SU-DHL-6 (cell line): ENCODE results near the gene CACFD1.
A peak's percentile ranks its signal among the peaks of the same experiment; 100 is the strongest.

Source experiments
- H2AFZ ChIP-seq: fragments of 200-600 bp; sonication (generic); 2 replicates; pipeline ENCODE4 v1.6.1; 2014; ENCODE audit warnings: low read depth, mild to moderate bottlenecking, moderate library complexity, mixed read lengths, antibody characterized with exemption, low read length; ENCODE audit not compliant: severe bottlenecking
- H3F3A ChIP-seq: fragments of 200-600 bp; shearing (Covaris generic); 2 replicates; pipeline ENCODE4 v1.6.0; 2016; ENCODE audit warnings: antibody characterized with exemption, mild to moderate bottlenecking; ENCODE audit not compliant: insufficient read depth
- H3K27ac ChIP-seq: fragments of 200-600 bp; sonication (generic); 2 replicates; pipeline ENCODE4 v1.5.1; 2016; ENCODE audit warnings: low read depth, mild to moderate bottlenecking, low read length, moderate library complexity, mixed read lengths
- H3K27me3 ChIP-seq: fragments of 200-600 bp; sonication (generic), shearing (Covaris generic); 2 replicates; pipeline ENCODE4 v1.6.0; 2014; ENCODE audit warnings: mild to moderate bottlenecking, low read length
- H3K36me3 ChIP-seq: fragments of 200-600 bp; sonication (generic); 2 replicates; pipeline ENCODE4 v1.6.1; 2014; ENCODE audit warnings: mild to moderate bottlenecking, low read length, mixed read lengths
- H3K4me2 ChIP-seq: fragments of 300-600, 200-600 bp; shearing (Covaris generic), sonication (generic); 2 replicates; pipeline ENCODE4 v1.6.0; 2014; ENCODE audit warnings: low read length, low read depth, mild to moderate bottlenecking; ENCODE audit not compliant: poor library complexity, severe bottlenecking
- H3K4me3 ChIP-seq: fragments of 200-600 bp; sonication (generic); 2 replicates; pipeline ENCODE4 v1.5.1; 2014; ENCODE audit warnings: antibody characterized with exemption, low read length, mild to moderate bottlenecking, mixed read lengths; ENCODE audit not compliant: insufficient read depth, poor library complexity, severe bottlenecking
- H3K79me2 ChIP-seq: fragments of 200-600 bp; sonication (generic); 2 replicates; pipeline ENCODE4 v1.6.1; 2014; ENCODE audit warnings: mild to moderate bottlenecking, low read length, moderate library complexity; ENCODE audit not compliant: insufficient read depth
- H3K9ac ChIP-seq: fragments of 200-600 bp; sonication (generic); 2 replicates; pipeline ENCODE4 v1.7.0; 2014; ENCODE audit warnings: mild to moderate bottlenecking, low read length
- H3K9me2 ChIP-seq: fragments of 200-600 bp; sonication (generic); replicated peaks from 2 replicates; pipeline ENCODE4 v1.6.1; 2014; ENCODE audit warnings: low read length; ENCODE audit not compliant: insufficient read depth
- H3K9me3 ChIP-seq: fragments of 200-600 bp; sonication (generic); 2 replicates; pipeline ENCODE4 v1.6.1; 2014; ENCODE audit warnings: low read length, mixed read lengths; ENCODE audit not compliant: insufficient read depth
- H4K20me1 ChIP-seq: fragments of 200-600 bp; sonication (generic); 2 replicates; pipeline ENCODE4 v1.6.1; 2014; ENCODE audit warnings: low read depth, mild to moderate bottlenecking, antibody characterized with exemption, low read length, moderate library complexity, mixed read lengths
- EZH2phosphoT487 ChIP-seq: fragments of 200-600 bp; sonication (generic), shearing (Covaris generic); conservative IDR thresholded peaks from 2 replicates; pipeline ENCODE4 v1.6.1; 2018; ENCODE audit warnings: mild to moderate bottlenecking, antibody characterized with exemption, low read length, moderate library complexity, mixed read lengths
- TF ChIP-seq, protein P1 (sequence below): fragments of 200-600 bp; sonication (generic); IDR thresholded peaks from one replicate; pipeline ENCODE4 v1.5.1; 2017; ENCODE audit warnings: antibody characterized with exemption, mild to moderate bottlenecking, low read length, moderate library complexity; ENCODE audit not compliant: insufficient read depth, poor library complexity, severe bottlenecking

CACFD1 gene

GRCh38 chr9:133419005-133419404 is 40.8 kb upstream of the CACFD1 start:
- TF ChIP-seq, protein P1, sequence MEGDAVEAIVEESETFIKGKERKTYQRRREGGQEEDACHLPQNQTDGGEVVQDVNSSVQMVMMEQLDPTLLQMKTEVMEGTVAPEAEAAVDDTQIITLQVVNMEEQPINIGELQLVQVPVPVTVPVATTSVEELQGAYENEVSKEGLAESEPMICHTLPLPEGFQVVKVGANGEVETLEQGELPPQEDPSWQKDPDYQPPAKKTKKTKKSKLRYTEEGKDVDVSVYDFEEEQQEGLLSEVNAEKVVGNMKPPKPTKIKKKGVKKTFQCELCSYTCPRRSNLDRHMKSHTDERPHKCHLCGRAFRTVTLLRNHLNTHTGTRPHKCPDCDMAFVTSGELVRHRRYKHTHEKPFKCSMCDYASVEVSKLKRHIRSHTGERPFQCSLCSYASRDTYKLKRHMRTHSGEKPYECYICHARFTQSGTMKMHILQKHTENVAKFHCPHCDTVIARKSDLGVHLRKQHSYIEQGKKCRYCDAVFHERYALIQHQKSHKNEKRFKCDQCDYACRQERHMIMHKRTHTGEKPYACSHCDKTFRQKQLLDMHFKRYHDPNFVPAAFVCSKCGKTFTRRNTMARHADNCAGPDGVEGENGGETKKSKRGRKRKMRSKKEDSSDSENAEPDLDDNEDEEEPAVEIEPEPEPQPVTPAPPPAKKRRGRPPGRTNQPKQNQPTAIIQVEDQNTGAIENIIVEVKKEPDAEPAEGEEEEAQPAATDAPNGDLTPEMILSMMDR: no peak
- no peak for TF ChIP-seq EZH2phosphoT487
- no peak overlapping the region; the same call in 1 of the 2 replicates for H3K9ac ChIP-seq

DNA sequence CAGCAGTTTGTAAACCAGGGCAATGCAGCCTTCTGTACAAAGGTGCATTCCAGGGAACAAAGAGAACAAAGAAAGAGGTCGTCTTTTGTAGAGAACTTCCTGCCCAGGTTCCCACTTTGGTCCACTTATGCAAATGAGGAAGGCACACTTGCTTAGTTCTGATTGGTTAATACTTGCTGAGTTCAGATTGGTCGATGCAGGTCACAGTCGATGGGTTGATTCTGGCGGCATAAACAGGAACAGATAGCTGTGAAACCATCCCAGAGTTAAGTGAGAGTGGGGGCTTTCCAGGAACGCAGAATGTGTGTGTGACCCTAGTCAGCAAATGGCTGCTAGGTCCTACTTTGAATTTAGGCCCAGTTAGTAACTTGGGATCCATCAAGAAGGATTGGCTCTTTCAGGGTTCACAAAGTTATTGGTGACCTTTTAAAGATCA is 39.4 kb upstream of the CACFD1 start:
- TF ChIP-seq EZH2phosphoT487: no peak

More at GRCh38 chr9:133419005-133419404, 40.8 kb upstream of the CACFD1 start:
- no peaks in the 10 kb centered on the region for H3K9me3 ChIP-seq
- H3K4me2 ChIP-seq: peak overlapping the region; percentile 64
- no peaks in the 10 kb centered on the region for H3F3A ChIP-seq
- no peaks in the 10 kb centered on the region for H3K27me3 ChIP-seq
- H2AFZ ChIP-seq: no peak overlapping the region
- H3K9me2 ChIP-seq: no peaks in the 10 kb centered on the region
- H4K20me1 ChIP-seq: no peaks in the 10 kb centered on the region
- H3K27ac ChIP-seq: no peak overlapping the region
- H3K79me2 ChIP-seq: peaks cover 36% of the 10 kb centered on the region
- no peak overlapping the region for H3K4me3 ChIP-seq
- H3K36me3 ChIP-seq: peaks cover 4% of the 10 kb centered on the region; the same call in 1 of the 2 replicates

DNA sequence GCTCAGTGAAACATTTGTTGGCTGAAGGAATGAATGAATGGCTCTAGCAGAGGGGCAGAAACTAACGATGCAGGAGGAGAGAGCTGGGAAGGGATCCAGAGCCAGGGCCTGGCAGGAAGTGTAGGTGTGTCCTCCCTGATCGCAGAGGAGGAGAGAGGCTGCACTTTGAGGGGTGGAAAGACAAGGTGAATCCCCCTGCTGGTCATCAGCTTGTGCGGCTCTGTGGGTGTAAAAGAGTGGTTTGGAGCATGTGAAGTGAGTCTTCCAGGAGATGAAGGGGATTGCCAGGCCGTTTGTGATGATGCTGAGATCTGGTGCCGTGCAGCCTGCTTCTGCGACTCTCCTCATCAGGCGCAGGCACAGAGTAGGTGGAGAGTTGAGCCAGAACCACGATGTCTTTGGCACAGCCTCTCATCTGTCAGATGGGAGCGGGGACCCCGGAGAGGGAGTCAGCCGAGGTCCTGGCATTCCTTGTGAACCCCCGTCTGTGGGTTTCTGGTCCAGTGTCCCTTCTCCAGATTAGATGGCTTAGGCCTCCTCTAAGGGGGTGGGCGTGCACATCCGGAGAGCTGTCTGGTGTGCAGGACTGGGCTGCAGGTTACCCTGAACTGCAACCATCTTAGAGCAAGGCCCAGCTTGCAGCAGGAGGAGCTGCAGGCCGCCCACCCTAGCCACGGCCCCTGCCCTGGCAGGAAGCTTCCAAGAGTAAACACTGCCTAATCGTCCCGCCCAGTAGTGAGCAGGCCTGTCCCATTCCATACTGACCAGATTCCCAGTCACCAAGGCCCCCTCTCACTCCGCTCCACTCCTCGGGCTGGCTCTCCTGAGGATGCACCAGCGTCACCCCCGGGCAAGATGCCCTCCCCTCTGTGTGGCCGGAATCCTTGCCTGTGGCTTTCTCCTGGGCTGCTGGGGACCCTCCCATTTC is 37.9 kb upstream of the CACFD1 start, which contains the start of gene ADAMTS13:
Gene ADAMTS13, plus strand, starts transcription at position 753 of the 928 bp plus-strand sequence. Its CDS starts 77 bp downstream, at position 830.
- Histone ChIP-seq H3K9me3 (no peaks in the 10 kb centered on the region), H3K4me2 (no peak within 1 kb of the TSS), H3K27ac (no peak within 1 kb of the TSS), H3K9ac (no peak within 1 kb of the TSS), H2AFZ (no peak within 1 kb of the TSS), H3K36me3 (no peaks in the 10 kb centered on the region), H3K9me2 (no peaks in the 10 kb centered on the region), H3F3A (no peaks in the 10 kb centered on the region), H3K4me3 (no peak within 1 kb of the TSS), H3K79me2 (peaks cover 9% of the 10 kb centered on the region), H3K27me3 (no peaks in the 10 kb centered on the region), H4K20me1 (no peaks in the 10 kb centered on the region)
- no peak for TF ChIP-seq EZH2phosphoT487
- TF ChIP-seq, protein P1: no peak

More for the DNA sequence above, 39.4 kb upstream of the CACFD1 start:
- no peak overlapping the region for H3K4me3 ChIP-seq
- no peaks in the 10 kb centered on the region for H3K9me3 ChIP-seq
- H2AFZ ChIP-seq: no peak overlapping the region
- H3K79me2 ChIP-seq: peaks cover 23% of the 10 kb centered on the region
- no peaks in the 10 kb centered on the region for H3K9me2 ChIP-seq
- no peaks in the 10 kb centered on the region for H4K20me1 ChIP-seq
- no peak overlapping the region for H3K27ac ChIP-seq
- H3K27me3 ChIP-seq: no peaks in the 10 kb centered on the region
- H3K4me2 ChIP-seq: no peak overlapping the region
- H3K36me3 ChIP-seq: no peaks in the 10 kb centered on the region
- H3F3A ChIP-seq: no peaks in the 10 kb centered on the region
- H3K9ac ChIP-seq: no peak overlapping the region

- Histone ChIP-seq H3K27ac (no peak overlapping the region), H3K36me3 (no peaks in the 10 kb centered on the region), H3K79me2 (no peaks in the 10 kb centered on the region), H3F3A (no peaks in the 10 kb centered on the region), H3K9me2 (no peaks in the 10 kb centered on the region), H3K9me3 (no peaks in the 10 kb centered on the region), H4K20me1 (no peaks in the 10 kb centered on the region), H3K9ac (no peak overlapping the region), H3K27me3 (no peaks in the 10 kb centered on the region), H3K4me3 (no peak overlapping the region), H3K4me2 (no peak overlapping the region), H2AFZ (no peak overlapping the region)
- TF ChIP-seq, protein P1: no peak
- TF ChIP-seq EZH2phosphoT487: no peak
Observed at GRCh38 chr9:133423216-133423615, 36.6 kb upstream of the CACFD1 start.
